ENCODE data around the gene ABLIM2. TPM values are rescaled to one million over a fixed set of nuclear protein-coding genes. Genes with fewer than 3 reads are reported as not detected.

ABLIM2 gene
- total and polyA plus RNA-seq, 2 of the 8 experiments (the other 6 are each of a cell fraction or from before 2014, with no cell fraction given), result 2.8 to 3.0 TPM

- H3K4me1 ChIP-seq (replicated peaks in 1 of 4; ENCODE audit: control insufficient read depth in 3 of 4, insufficient read depth in 4 of 4, low read length in 3 of 4), result peaks cover 0 to 14% (median 10%) of the 10 kb centered on the region in 4 experiments; a peak in 6 of 7 replicates
- H4K20me1 ChIP-seq (replicated peaks in 1 of 2; ENCODE audit: control insufficient read depth in 1 of 2, insufficient read depth in 2 of 2, low read length in 2 of 2), result no peaks in the 10 kb centered on the region
- no peak for TF ChIP-seq ASH2L (IDR thresholded peaks at IDR 0.05; ENCODE audit: low read length)
- no peaks in the 10 kb centered on the region for H3K9me3 ChIP-seq (ENCODE audit: insufficient read depth in 2 of 2, low read depth in 1 of 2, low read length in 1 of 2)
- no peak overlapping the region for H2BK120ac ChIP-seq (replicated peaks; ENCODE audit: low read depth, low read length)
- no peak overlapping the region for H3K18ac ChIP-seq (ENCODE audit: extremely low read depth, low read length)
- no peak overlapping the region for H2AFZ ChIP-seq (ENCODE audit: low read length)
- WGBS, 2 experiments (ENCODE audit: extremely low coverage in 1 of 2, insufficient coverage in 1 of 2, insufficient read length in 1 of 2, insufficient replicate concordance in 2 of 2, low coverage in 1 of 2, low lambda C conversion rate in 2 of 2, missing lambda C conversion rate in 1 of 2), result 95% methylated on average over 16 of the region's 16 CpGs; no CpG with 5 or more reads in 1 of the 2 experiments
- H2BK12ac ChIP-seq (ENCODE audit: low read depth, low read length), result peak overlapping the region; percentile 50; the same call in 1 of the 2 replicates
- CTCF ChIA-PET (ENCODE audit: partially characterized antibody), result no interaction called here
- H3K56ac ChIP-seq (replicated peaks; ENCODE audit: insufficient read length, low read depth, low read length), result no peak overlapping the region
- no peaks in the 10 kb centered on the region for H3K23me2 ChIP-seq (ENCODE audit: low read depth, low read length)
- no peaks in the 10 kb centered on the region for H3K79me2 ChIP-seq (ENCODE audit: control insufficient read depth in 1 of 2, insufficient read depth in 2 of 2, low read length in 2 of 2)
- no peak overlapping the region for H4K5ac ChIP-seq (ENCODE audit: insufficient read length, low read depth, low read length)
- H2BK20ac ChIP-seq (ENCODE audit: low read length), result no peak overlapping the region
- H3K79me1 ChIP-seq (ENCODE audit: low read depth, low read length), result no peaks in the 10 kb centered on the region
- no peak overlapping the region for H2AK5ac ChIP-seq (ENCODE audit: low read depth, low read length)
- H3K23ac ChIP-seq (ENCODE audit: insufficient read length), result no peak overlapping the region
- no peak overlapping the region for H4K91ac ChIP-seq (replicated peaks; ENCODE audit: insufficient read length, low read length)
- no peak overlapping the region for H2BK15ac ChIP-seq (ENCODE audit: low read length)
- H3K9ac ChIP-seq (replicated peaks in 1 of 4; ENCODE audit: extremely low read depth in 1 of 4, low read depth in 3 of 4, low read length in 3 of 4), result no peak overlapping the region
- H3K27me3 ChIP-seq (replicated peaks in 1 of 4; ENCODE audit: control insufficient read depth in 3 of 4, extremely low read depth in 1 of 4, insufficient read depth in 3 of 4, low read length in 3 of 4), result no peaks in the 10 kb centered on the region
- no peak for DNase-seq (ENCODE audit: low read depth in 1 of 2, low spot score in 2 of 2)
- no peak overlapping the region for H3K4me3 ChIP-seq (ENCODE audit: extremely low read depth in 1 of 4, insufficient read depth in 2 of 4, low read depth in 3 of 4, low read length in 4 of 4)
- H2BK5ac ChIP-seq (ENCODE audit: low read depth, low read length), result no peak overlapping the region
- POLR2A ChIA-PET (ENCODE audit: partially characterized antibody), result no interaction called here
- no peak overlapping the region for H3K14ac ChIP-seq (ENCODE audit: insufficient read length)
- H3K4ac ChIP-seq (replicated peaks; ENCODE audit: insufficient read length, low read depth, low read length), result no peak overlapping the region
- no peak overlapping the region for H3K27ac ChIP-seq (ENCODE audit: low read depth, low read length)
- H3K4me2 ChIP-seq (ENCODE audit: insufficient read depth in 1 of 2, low read depth in 2 of 2, low read length in 2 of 2), result no peak overlapping the region
- FAIRE-seq, result no peak
- H3K36me3 ChIP-seq (ENCODE audit: control insufficient read depth in 2 of 4, insufficient read depth in 4 of 4, low read length in 3 of 4), result no peaks in the 10 kb centered on the region
- H4K8ac ChIP-seq (ENCODE audit: extremely low read depth, insufficient read depth, low read length), result no peak overlapping the region
These were observed 115.0 kb downstream of the ABLIM2 start for GRCh38 chr4:8043596-8043995.

Measured in H1 (cell line).